Keratinocyte (primary cell): Measurements from ENCODE around the gene FBN1.
A peak's percentile ranks its signal among the peaks of the same experiment; 100 is the strongest.

Experiments used
- CTCF ChIP-seq, 3 experiments: IDR thresholded peaks in 1 of 3; conservative IDR thresholded peaks in 1 of 3; optimal IDR thresholded peaks in 1 of 3; 2 replicates in 2 of 3; 3 replicates in 1 of 3; pipeline versions ENCODE3 to v1.5.1; 2011; ENCODE audit warnings: low read length in 3 of 3, mild to moderate bottlenecking in 3 of 3, moderate library complexity in 2 of 3, control low read depth in 1 of 3, inconsistent platforms in 1 of 3; ENCODE audit not compliant: insufficient read depth in 2 of 3; ENCODE audit errors: extremely low read depth in 1 of 3
- EZH2 ChIP-seq: IDR thresholded peaks from one replicate; pipeline ENCODE4 v1.6.1; 2012; ENCODE audit warnings: inconsistent platforms, mild to moderate bottlenecking, low read length, moderate library complexity

DNA sequence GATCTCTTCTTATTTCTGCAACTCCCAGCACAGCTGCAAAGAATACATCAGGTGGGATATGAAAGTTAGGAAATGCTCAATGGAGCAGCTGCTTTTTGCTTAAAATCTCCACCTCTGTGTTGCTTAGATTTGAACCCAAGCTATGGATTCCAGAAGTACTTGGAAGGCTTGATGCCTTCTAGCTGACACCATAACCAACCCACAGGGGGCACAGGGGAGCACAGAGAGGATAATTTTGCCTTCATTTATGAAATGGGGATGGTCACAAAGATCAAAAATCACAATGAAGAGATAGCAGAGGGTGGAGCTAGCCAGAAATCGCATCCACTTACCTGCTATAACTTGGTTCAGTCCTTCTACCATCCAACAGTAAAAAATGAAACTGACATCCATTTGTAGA is 238.6 kb downstream of the FBN1 start:
- TF ChIP-seq CTCF (optimal IDR thresholded peaks at IDR 0.05 in 1 of 3, IDR thresholded peaks at IDR 0.05 in 1 of 3, conservative IDR thresholded peaks at IDR 0.05 in 1 of 3; ENCODE audit: extremely low read depth in 1 of 3, insufficient read depth in 2 of 3, low read length in 3 of 3) (peak; percentile 16 to 26 (median 26)), EZH2 (no peak)
